GM10266 (cell line): Measurements from ENCODE around the gene CACHD1.

Source experiments
- DNase-seq: peaks from one replicate; pipeline ENCODE4 v3.0.0; 2012; ENCODE audit errors: extremely low spot score
- TF ChIP-seq, protein P1 (sequence below): IDR thresholded peaks from 2 replicates; pipeline ENCODE4 v1.5.1; 2012; ENCODE audit warnings: mild to moderate bottlenecking, low read depth; ENCODE audit not compliant: control insufficient read depth, insufficient read depth; ENCODE audit errors: missing control alignments

The CACHD1 gene

GRCh38 chr1:64570267-64570855 is 100.4 kb downstream of the CACHD1 start:
- TF ChIP-seq, protein P1, sequence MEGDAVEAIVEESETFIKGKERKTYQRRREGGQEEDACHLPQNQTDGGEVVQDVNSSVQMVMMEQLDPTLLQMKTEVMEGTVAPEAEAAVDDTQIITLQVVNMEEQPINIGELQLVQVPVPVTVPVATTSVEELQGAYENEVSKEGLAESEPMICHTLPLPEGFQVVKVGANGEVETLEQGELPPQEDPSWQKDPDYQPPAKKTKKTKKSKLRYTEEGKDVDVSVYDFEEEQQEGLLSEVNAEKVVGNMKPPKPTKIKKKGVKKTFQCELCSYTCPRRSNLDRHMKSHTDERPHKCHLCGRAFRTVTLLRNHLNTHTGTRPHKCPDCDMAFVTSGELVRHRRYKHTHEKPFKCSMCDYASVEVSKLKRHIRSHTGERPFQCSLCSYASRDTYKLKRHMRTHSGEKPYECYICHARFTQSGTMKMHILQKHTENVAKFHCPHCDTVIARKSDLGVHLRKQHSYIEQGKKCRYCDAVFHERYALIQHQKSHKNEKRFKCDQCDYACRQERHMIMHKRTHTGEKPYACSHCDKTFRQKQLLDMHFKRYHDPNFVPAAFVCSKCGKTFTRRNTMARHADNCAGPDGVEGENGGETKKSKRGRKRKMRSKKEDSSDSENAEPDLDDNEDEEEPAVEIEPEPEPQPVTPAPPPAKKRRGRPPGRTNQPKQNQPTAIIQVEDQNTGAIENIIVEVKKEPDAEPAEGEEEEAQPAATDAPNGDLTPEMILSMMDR: no peak
- no peak for DNase-seq

GRCh38 chr1:64572222-64572900 is 102.4 kb downstream of the CACHD1 start:
- TF ChIP-seq, protein P1: no peak
- no peak for DNase-seq

DNA sequence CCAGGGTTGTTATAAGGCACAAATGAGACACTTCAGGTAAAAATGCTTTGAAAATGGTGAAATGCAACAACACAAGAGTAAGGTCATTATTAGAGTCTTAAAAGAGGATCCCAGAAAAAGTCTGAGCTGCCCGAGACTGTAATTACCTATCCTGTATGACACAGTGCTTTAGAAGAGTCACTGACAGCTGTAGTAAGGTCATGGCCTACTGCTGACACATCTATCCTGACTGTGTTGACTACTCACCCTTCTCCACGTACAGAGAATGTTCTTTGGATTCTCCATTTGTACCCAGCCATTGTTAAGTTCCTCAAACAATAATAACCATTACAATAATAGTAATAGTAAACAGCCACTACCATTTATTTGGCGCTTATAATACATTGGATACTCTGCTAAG is 104.4 kb downstream of the CACHD1 start:
- DNase-seq: no peak
- TF ChIP-seq, protein P1: no peak

DNA sequence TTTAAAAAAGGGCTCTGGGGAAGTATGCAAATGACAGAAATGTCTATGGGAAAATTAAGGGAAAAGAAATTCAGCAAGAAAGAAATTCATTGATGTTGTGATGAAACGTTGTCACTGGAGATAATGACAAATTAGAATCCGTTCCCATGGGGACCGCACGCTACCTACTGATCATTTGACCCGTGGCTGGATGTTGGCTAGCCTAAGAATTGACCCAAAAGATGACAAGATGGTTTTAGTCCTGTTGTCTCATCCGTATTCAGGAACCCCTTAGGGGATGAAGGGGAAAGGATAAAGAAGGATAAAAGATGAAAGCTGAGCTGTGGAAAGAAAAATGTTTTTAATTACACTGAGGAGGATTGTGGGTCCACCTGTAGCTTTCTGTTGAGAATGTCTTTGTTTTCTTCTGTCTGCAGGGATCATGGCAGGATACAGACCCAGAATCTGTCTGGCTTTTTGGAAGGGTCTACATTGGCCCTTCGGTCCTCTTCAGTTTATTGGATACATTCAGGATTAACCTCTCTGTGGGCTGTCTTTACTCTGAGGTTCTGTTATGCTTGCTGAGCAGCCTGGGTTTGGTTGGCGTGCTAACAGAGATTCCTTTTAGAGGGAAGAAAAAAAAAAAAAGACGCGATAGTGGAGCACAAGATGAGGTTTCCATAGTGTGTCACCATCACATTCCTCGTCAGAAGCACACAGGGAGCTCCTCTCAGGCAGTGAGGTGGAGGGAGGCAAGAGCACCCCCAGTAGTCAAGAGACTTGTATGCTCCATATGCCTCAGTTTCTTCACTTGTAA is 106.2 kb downstream of the CACHD1 start:
- DNase-seq: no peak
- TF ChIP-seq, protein P1: no peak

DNA sequence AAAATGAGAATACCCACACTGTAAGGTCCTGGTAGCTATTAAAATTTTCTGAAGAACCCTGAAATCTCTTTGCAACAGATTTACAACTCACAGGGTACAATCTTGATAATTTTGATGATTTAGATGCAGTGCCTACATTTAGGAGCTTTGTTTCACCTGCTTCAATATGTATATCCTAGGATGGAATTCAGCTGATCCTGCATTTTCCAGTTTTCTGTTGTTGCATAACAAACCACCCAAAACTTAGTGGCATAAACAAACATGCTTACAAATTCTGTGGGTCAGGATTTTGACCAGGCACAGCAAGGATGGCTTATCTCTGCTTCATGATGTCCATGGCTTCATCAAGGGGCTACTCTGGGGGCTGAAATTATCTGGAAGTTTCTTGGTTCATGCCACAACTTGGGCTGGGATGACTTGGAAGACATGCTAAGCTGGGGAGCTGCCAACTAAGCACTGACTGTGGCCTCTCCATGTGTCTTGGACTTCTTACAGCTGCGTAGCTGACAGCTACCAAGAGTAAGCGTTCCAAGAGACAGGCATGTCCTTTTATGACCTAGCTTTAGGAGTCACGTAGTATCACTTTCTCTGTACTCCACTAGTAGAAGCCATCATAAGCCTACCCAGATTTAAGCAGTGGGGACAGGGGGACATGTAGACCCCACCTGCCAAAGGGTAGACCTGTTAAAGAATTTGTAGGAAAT is 108.5 kb downstream of the CACHD1 start:
- no peak for DNase-seq
- TF ChIP-seq, protein P1: no peak

DNA sequence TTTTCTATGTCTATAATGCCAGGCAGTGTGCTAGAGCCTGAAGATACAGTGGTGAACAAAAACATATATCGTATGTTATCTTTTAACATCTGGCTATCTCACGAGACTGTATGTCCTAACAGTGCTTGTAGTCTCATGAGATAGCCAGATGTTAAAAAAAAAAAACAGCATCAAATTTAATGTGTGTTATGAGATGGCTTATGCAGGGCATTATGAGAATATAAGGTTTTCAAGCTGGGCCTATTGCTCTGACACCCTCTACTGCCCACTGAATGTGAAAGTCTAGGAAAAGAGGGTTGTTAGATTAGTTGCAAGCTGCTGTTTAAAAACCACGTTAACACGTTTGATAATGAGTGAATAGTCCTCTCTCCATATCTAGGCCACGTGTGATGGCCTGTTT is 109.8 kb downstream of the CACHD1 start:
- TF ChIP-seq, protein P1: no peak
- DNase-seq: no peak
